HPDE6-E6E7 (cell line): Measurements from ENCODE around the gene PARS2.

Experiments used
- DNase-seq: peaks from one replicate; pipeline ENCODE4 v3.0.0; 2011; ENCODE audit warnings: missing footprints; ENCODE audit errors: extremely low spot score

The PARS2 gene

GRCh38 chr1:54764133-54764921, at the start of gene PARS2:
TSS of gene PARS2 (minus strand) at chr1:54764523. CDS start at chr1:54759161, 5,362 bp downstream.
- DNase-seq, result peak; percentile 98

GRCh38 chr1:54814126-54814498, 49.8 kb upstream of the PARS2 start:
- no peak for DNase-seq

- DNase-seq, result no peak
These were observed 49.3 kb upstream of the PARS2 start for GRCh38 chr1:54813485-54814125.

- DNase-seq, result no peak
These were observed 48.6 kb upstream of the PARS2 start for GRCh38 chr1:54812801-54813484.

- DNase-seq, result no peak
These were observed 47.7 kb upstream of the PARS2 start for GRCh38 chr1:54811739-54812655.

- no peak for DNase-seq
These were observed 46.7 kb upstream of the PARS2 start for GRCh38 chr1:54811066-54811465.

GRCh38 chr1:54810153-54810942, 46.0 kb upstream of the PARS2 start:
- peak; percentile 80 for DNase-seq

GRCh38 chr1:54809496-54810074, 45.3 kb upstream of the PARS2 start:
- no peak for DNase-seq

- no peak for DNase-seq
These were observed 44.3 kb upstream of the PARS2 start for GRCh38 chr1:54808443-54809207.

GRCh38 chr1:54807756-54808155, 43.4 kb upstream of the PARS2 start:
- no peak for DNase-seq

- no peak for DNase-seq
These were observed 42.7 kb upstream of the PARS2 start for GRCh38 chr1:54806931-54807611.

GRCh38 chr1:54805981-54806381, 41.7 kb upstream of the PARS2 start:
- no peak for DNase-seq

GRCh38 chr1:54805466-54805865, 41.1 kb upstream of the PARS2 start:
- DNase-seq, result no peak

- DNase-seq, result no peak
These were observed 40.3 kb upstream of the PARS2 start for GRCh38 chr1:54804471-54805132.

GRCh38 chr1:54803761-54804470, 39.6 kb upstream of the PARS2 start:
- DNase-seq, result no peak

- DNase-seq, result peak; percentile 81
These were observed 36.8 kb upstream of the PARS2 start, which contains the start of gene TTC22 for GRCh38 chr1:54800899-54801759. TSS of gene TTC22 (minus strand) at chr1:54801323. CDS start at chr1:54801163, 160 bp downstream.
